Endothelial cell of umbilical vein (primary cell): Measurements from ENCODE around the gene TMEM174.
A peak's percentile ranks its signal among the peaks of the same experiment; 100 is the strongest.

Experiments used
- EZH2 ChIP-seq: IDR thresholded peaks from 2 replicates; pipeline ENCODE4 v1.6.1; 2012; ENCODE audit warnings: borderline replicate concordance, low read depth, mild to moderate bottlenecking, moderate library complexity, low read length, inconsistent platforms; ENCODE audit not compliant: severe bottlenecking
- GATA2 ChIP-seq: IDR thresholded peaks from 2 replicates; pipeline ENCODE4 v1.7.0; 2011; ENCODE audit warnings: low read depth, mild to moderate bottlenecking, moderate library complexity, mixed read lengths, low read length; ENCODE audit not compliant: insufficient read length, insufficient read depth
- JUN ChIP-seq: IDR thresholded peaks from 2 replicates; pipeline ENCODE4 v1.6.1; 2011; ENCODE audit warnings: borderline replicate concordance, low read depth; ENCODE audit not compliant: insufficient read length, insufficient read depth
- MYC ChIP-seq: IDR thresholded peaks from one replicate; pipeline ENCODE4 v1.6.1; 2011; ENCODE audit warnings: mild to moderate bottlenecking, low read depth, low read length
- POLR2A ChIP-seq: IDR thresholded peaks from 2 replicates; pipeline ENCODE4 v1.6.1; 2012; ENCODE audit warnings: low read depth, mild to moderate bottlenecking, control low read depth, low read length
- POLR2AphosphoS5 ChIP-seq: IDR thresholded peaks from 2 replicates; pipeline ENCODE4 v1.6.1; 2012; ENCODE audit warnings: low read depth, mild to moderate bottlenecking, control low read depth, low read length, moderate library complexity; ENCODE audit not compliant: insufficient read depth
- TF ChIP-seq, protein P1 (sequence below), 2 donors: IDR thresholded peaks; 1 replicate in 1 of 2; 2 replicates in 1 of 2; pipeline ENCODE4 v1.5.1; 2011; ENCODE audit warnings: low read length in 2 of 2, mild to moderate bottlenecking in 2 of 2, moderate library complexity in 2 of 2, control low read depth in 1 of 2, inconsistent platforms in 1 of 2, low read depth in 1 of 2; ENCODE audit not compliant: insufficient read depth in 1 of 2; ENCODE audit errors: extremely low read depth in 1 of 2
- TF ChIP-seq, protein P2 (sequence below): IDR thresholded peaks from 2 replicates; pipeline ENCODE4 v1.6.1; 2011; ENCODE audit not compliant: insufficient read depth, insufficient read length

DNA sequence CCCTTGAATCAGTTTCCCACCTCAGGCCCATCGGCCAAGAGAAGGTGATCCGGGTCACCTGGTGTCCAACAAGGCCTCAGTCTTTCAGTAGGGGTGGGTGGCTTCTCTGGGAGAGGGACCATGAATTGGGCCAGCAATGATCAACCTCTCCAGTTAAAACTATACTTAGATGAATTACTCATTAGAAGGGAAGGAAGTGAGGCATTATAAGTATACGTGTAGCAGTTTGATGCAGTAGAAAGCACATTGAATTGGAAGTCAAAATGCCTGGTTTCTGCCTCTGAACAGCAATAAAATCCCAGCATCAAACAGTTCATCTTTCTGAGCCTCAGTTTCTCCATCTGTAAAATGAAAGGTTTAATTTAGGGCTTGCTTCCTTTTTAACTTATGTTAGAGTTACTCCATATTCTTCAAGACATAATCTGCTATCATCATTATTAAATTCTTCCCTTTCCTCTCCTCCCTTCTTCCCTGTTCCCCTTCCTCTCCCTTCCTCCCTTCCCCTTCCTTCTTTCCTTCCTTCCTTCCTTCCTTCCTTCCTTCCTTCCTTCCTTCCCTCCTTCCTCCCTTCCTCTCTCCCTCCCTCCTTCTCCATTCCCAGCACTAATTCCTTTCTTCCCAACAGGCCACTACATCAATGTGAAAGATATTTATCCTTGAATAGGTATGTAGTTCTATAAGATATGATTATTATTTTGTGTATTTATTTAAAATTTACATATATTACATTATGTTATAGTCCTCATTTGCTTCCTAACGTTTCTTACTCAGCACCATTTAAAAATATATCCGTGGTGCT, 18.6 kb upstream of the TMEM174 start:
- TF ChIP-seq POLR2A, result no peak
- TF ChIP-seq, protein P1, sequence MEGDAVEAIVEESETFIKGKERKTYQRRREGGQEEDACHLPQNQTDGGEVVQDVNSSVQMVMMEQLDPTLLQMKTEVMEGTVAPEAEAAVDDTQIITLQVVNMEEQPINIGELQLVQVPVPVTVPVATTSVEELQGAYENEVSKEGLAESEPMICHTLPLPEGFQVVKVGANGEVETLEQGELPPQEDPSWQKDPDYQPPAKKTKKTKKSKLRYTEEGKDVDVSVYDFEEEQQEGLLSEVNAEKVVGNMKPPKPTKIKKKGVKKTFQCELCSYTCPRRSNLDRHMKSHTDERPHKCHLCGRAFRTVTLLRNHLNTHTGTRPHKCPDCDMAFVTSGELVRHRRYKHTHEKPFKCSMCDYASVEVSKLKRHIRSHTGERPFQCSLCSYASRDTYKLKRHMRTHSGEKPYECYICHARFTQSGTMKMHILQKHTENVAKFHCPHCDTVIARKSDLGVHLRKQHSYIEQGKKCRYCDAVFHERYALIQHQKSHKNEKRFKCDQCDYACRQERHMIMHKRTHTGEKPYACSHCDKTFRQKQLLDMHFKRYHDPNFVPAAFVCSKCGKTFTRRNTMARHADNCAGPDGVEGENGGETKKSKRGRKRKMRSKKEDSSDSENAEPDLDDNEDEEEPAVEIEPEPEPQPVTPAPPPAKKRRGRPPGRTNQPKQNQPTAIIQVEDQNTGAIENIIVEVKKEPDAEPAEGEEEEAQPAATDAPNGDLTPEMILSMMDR (IDR thresholded peaks at IDR 0.05; ENCODE audit: extremely low read depth in 1 of 2, insufficient read depth in 1 of 2, low read depth in 1 of 2, low read length in 2 of 2), result no peak
- no peak for TF ChIP-seq POLR2AphosphoS5
- TF ChIP-seq EZH2, result no peak
- no peak for TF ChIP-seq MYC
- TF ChIP-seq GATA2, result no peak
- TF ChIP-seq, protein P2, sequence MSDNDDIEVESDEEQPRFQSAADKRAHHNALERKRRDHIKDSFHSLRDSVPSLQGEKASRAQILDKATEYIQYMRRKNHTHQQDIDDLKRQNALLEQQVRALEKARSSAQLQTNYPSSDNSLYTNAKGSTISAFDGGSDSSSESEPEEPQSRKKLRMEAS, result no peak
- peak; percentile 50 for TF ChIP-seq JUN
